ENCODE measurements around the gene GABRG3.

The GABRG3 gene

GRCh38 chr15:27065785-27066184 is 94.8 kb downstream of the GABRG3 start:
- no peaks in the 10 kb centered on the region for H3K4me1 Mint-ChIP-seq
- H3K36me3 Mint-ChIP-seq, result no peaks in the 10 kb centered on the region
- no peak overlapping the region for H3K4me3 Mint-ChIP-seq
- H3K27me3 Mint-ChIP-seq, result no peaks in the 10 kb centered on the region
- H3K9me3 Mint-ChIP-seq, result peaks cover 12% of the 10 kb centered on the region
- H3K27ac Mint-ChIP-seq, result no peak overlapping the region
- no peak for ATAC-seq

DNA sequence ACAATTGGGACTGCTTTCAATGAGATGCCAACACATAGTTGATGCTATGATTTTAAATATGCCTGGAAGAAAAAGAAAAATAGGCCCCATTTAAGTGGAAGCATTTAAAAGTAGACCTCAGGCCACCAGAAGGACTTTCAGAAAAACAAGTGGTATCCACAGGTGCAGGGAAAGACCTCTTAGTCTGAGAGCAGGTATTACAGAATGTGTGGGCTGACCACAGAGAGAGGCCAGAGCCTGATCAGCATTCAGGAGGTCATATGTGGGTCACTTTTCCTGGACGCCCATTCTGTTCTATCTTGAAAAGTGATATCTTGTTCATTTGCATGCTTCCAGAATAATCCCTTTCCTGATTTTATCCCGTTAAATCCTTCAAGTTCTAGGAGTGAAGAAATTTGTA is 95.5 kb downstream of the GABRG3 start:
- no peak overlapping the region for H3K4me3 Mint-ChIP-seq
- H3K36me3 Mint-ChIP-seq, result no peaks in the 10 kb centered on the region
- no peak for ATAC-seq
- no peak overlapping the region for H3K27ac Mint-ChIP-seq
- H3K4me1 Mint-ChIP-seq, result no peaks in the 10 kb centered on the region
- no peaks in the 10 kb centered on the region for H3K27me3 Mint-ChIP-seq
- peaks cover 12% of the 10 kb centered on the region for H3K9me3 Mint-ChIP-seq

GRCh38 chr15:27067175-27067574 is 96.2 kb downstream of the GABRG3 start:
- Mint-ChIP-seq H3K4me1 (no peaks in the 10 kb centered on the region), H3K36me3 (no peaks in the 10 kb centered on the region), H3K27ac (no peak overlapping the region), H3K27me3 (no peaks in the 10 kb centered on the region), H3K4me3 (no peak overlapping the region), H3K9me3 (peaks cover 13% of the 10 kb centered on the region)
- ATAC-seq, result no peak

- Mint-ChIP-seq H3K4me1 (no peaks in the 10 kb centered on the region), H3K36me3 (no peaks in the 10 kb centered on the region), H3K27me3 (no peaks in the 10 kb centered on the region), H3K4me3 (no peak overlapping the region), H3K9me3 (peaks cover 20% of the 10 kb centered on the region), H3K27ac (no peak overlapping the region)
- ATAC-seq, result no peak
These were observed 99.9 kb downstream of the GABRG3 start for GRCh38 chr15:27070841-27071240.

DNA sequence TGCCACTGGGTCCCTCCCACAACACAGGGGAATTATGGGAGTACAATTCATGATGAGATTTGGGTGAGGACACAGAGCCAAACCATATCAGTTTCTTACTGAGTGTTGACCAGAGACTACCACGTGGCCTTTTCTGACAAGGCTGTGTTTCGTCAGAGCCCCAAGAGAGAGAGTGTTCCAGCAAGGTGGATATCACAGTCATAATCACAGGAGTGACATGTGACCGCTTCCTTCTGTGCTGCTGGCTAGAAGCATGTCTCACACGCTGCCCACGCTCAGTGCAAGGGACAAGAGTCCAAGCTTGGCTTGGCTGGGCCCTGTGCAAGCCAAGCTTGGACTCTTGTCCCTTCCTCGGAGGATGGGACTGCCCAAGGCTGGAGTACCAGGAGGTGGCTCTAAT is 103.2 kb downstream of the GABRG3 start:
- no peak for ATAC-seq
- no peak overlapping the region for H3K27ac Mint-ChIP-seq
- H3K27me3 Mint-ChIP-seq, result no peaks in the 10 kb centered on the region
- peaks cover 8% of the 10 kb centered on the region for H3K9me3 Mint-ChIP-seq
- H3K4me3 Mint-ChIP-seq, result no peak overlapping the region
- no peaks in the 10 kb centered on the region for H3K4me1 Mint-ChIP-seq
- no peaks in the 10 kb centered on the region for H3K36me3 Mint-ChIP-seq

DNA sequence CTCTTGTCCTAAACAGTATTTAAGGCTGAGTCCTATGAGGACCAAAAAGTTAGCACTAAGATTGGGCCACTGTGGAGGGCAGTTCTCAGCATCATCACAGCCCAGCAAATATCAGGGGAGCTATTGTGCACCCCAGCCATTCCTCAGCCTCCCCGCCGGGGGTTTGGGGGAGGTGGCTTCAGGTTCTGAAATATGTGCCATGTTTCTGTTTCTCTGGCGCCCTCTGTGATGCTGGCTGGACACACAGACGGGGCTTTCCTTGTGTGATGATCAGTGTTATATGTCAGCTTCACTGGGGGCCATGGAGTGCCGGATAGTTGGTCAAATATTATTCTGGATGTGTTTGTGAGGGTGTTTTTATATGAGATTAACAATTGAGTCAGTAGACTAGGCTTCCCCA is 106.8 kb downstream of the GABRG3 start:
- no peak for ATAC-seq

DNA sequence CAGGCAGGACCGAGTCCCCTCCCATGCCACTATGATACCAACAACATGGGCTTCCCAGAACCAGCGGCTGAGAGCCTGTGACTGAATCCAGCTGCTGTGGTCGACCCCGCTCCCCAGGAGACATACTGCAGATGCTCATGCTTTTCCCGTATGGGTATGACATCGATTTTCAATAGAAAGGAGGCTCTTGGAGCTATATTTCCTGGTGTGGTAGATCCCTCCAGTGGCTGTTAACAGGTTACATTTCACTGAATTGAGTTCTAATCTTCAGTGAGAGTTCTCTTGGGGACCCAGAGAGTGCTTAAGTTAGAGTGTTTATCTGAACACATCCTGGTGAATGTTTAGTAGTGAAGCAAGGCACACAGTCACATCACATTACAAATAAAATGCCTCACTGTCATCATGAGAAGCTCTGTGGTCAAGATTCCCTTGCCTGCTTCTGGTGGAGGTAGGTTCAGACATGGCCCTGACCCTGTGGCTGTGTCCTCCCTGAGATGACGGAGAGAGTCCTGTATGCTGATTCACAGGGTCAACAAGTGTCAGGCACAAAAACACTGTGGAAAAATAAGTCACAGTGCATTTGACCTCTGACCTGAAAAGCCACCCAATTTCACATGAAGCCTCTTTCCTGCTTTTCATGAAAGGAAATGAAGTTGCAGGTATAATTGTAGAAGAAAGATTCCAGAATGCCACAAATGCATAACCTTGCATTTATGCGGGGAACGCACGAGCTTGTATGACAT is 110.9 kb downstream of the GABRG3 start:
- ATAC-seq, result no peak
- Mint-ChIP-seq H3K27ac (no peak overlapping the region), H3K27me3 (no peaks in the 10 kb centered on the region), H3K9me3 (no peaks in the 10 kb centered on the region), H3K4me3 (no peak overlapping the region), H3K4me1 (no peaks in the 10 kb centered on the region), H3K36me3 (no peaks in the 10 kb centered on the region)

More for the DNA sequence above, 106.8 kb downstream of the GABRG3 start:
- Mint-ChIP-seq H3K27ac (no peak overlapping the region), H3K9me3 (peaks cover 5% of the 10 kb centered on the region), H3K36me3 (no peaks in the 10 kb centered on the region), H3K4me3 (no peak overlapping the region), H3K27me3 (no peaks in the 10 kb centered on the region), H3K4me1 (no peaks in the 10 kb centered on the region)

DNA sequence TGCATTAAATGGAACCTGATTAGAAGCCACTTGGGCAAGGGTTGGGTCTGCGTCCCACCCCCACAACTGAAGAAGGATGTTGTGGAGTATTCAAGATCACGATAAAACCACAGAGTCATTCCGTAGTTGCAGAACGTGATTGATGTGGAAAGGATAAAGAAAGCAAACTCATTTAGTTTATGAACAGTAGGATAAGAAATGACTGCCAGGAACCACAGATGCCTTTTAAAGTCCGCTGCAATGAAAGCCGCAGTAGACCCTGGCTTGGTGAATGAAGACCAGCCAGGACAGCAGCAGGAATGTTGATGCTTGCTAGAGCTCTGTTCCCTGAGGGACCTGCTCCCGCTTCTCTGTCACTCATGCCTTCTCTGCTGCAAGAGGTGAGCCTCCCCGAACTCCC is 111.5 kb downstream of the GABRG3 start:
- Mint-ChIP-seq H3K36me3 (no peaks in the 10 kb centered on the region), H3K4me1 (no peaks in the 10 kb centered on the region), H3K9me3 (no peaks in the 10 kb centered on the region), H3K27ac (no peak overlapping the region), H3K4me3 (no peak overlapping the region), H3K27me3 (no peaks in the 10 kb centered on the region)
- ATAC-seq, result no peak

- no peak for ATAC-seq
- H3K4me3 Mint-ChIP-seq, result no peak overlapping the region
- H3K27ac Mint-ChIP-seq, result no peak overlapping the region
- no peaks in the 10 kb centered on the region for H3K9me3 Mint-ChIP-seq
- H3K36me3 Mint-ChIP-seq, result no peaks in the 10 kb centered on the region
- no peaks in the 10 kb centered on the region for H3K27me3 Mint-ChIP-seq
- H3K4me1 Mint-ChIP-seq, result no peaks in the 10 kb centered on the region
These were observed 113.9 kb downstream of the GABRG3 start for GRCh38 chr15:27084844-27085243.

- no peak for ATAC-seq
- Mint-ChIP-seq H3K9me3 (no peaks in the 10 kb centered on the region), H3K27me3 (no peaks in the 10 kb centered on the region), H3K4me1 (no peaks in the 10 kb centered on the region), H3K27ac (no peak overlapping the region), H3K4me3 (no peak overlapping the region), H3K36me3 (no peaks in the 10 kb centered on the region)
These were observed 115.2 kb downstream of the GABRG3 start for GRCh38 chr15:27086149-27086548.

GRCh38 chr15:27086805-27087204 is 115.8 kb downstream of the GABRG3 start:
- Mint-ChIP-seq H3K4me3 (no peak overlapping the region), H3K9me3 (no peaks in the 10 kb centered on the region), H3K27ac (no peak overlapping the region), H3K27me3 (no peaks in the 10 kb centered on the region), H3K36me3 (no peaks in the 10 kb centered on the region), H3K4me1 (no peaks in the 10 kb centered on the region)
- no peak for ATAC-seq

DNA sequence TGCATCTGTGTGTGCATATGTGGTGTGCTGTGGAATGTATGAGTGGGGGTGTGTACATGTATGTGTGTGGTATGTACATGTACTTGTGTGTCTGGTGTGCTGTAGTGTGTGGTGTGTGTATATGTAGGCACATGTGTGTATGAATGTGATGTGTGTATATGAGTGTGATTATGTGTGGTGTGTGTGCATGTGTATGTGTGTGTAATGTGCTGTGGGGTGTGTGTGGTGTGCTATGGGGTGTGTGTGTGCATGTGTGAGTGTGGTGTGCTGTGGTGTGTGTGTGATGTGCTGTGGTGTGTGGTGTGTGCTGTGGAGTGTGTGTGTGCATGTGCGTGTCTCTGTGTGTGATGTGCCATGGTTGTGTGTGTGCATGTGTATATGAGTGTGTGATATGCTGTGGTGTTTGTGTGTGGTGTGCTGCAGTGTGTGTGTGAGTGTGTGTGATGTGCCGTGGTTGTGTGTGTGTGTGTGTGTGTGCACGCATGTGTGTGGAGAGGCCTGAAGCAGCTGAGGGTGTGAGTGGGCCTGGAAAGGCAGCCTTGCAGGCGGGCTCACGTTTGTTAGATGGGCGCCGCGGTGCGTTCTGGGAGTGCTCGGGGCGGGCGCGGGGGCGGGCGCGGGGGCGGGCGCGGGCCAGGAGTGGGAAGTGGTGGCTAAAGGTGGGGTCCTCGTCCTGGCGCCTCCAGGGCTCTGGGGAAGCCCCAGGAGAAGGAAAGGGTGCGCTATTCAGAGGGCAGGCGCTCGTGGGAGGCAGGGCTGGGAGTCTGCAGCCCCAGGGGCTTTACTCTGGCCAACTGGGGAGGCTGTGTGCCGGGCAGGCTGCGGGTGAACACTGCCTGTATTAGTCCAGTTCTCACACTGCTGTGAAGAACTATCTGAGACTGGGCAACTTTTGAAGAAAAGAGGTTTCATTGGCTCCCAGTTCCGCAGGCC is 116.9 kb downstream of the GABRG3 start:
- no peaks in the 10 kb centered on the region for H3K4me1 Mint-ChIP-seq
- H3K36me3 Mint-ChIP-seq, result no peaks in the 10 kb centered on the region
- H3K27ac Mint-ChIP-seq, result no peak overlapping the region
- H3K27me3 Mint-ChIP-seq, result no peaks in the 10 kb centered on the region
- H3K4me3 Mint-ChIP-seq, result no peak overlapping the region
- H3K9me3 Mint-ChIP-seq, result no peaks in the 10 kb centered on the region
- ATAC-seq, result no peak

GRCh38 chr15:27088584-27089232 is 117.7 kb downstream of the GABRG3 start:
- no peak for ATAC-seq
- no peaks in the 10 kb centered on the region for H3K9me3 Mint-ChIP-seq
- no peak overlapping the region for H3K4me3 Mint-ChIP-seq
- no peaks in the 10 kb centered on the region for H3K36me3 Mint-ChIP-seq
- H3K27ac Mint-ChIP-seq, result no peak overlapping the region
- H3K4me1 Mint-ChIP-seq, result no peaks in the 10 kb centered on the region
- no peaks in the 10 kb centered on the region for H3K27me3 Mint-ChIP-seq

DNA sequence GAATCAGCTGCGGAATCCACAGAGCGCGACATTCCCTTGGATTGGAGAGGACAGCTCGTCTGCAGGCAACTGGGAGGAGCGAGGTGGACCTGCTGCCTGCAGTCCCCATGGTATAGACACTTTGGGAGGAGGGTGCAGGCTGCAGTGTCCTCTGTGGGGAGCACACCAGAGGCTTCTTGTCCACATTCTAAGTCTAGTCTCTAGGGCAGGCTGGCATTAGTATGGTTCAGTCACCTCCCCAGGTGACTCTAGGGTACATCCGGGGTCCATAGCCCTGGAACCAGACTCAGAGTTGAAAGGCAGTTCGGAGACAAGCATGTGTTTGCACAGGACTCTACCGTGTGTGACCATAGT is 118.2 kb downstream of the GABRG3 start:
- Mint-ChIP-seq H3K36me3 (no peaks in the 10 kb centered on the region), H3K4me1 (no peaks in the 10 kb centered on the region), H3K4me3 (no peak overlapping the region), H3K27ac (no peak overlapping the region), H3K9me3 (no peaks in the 10 kb centered on the region), H3K27me3 (no peaks in the 10 kb centered on the region)
- ATAC-seq, result no peak

DNA sequence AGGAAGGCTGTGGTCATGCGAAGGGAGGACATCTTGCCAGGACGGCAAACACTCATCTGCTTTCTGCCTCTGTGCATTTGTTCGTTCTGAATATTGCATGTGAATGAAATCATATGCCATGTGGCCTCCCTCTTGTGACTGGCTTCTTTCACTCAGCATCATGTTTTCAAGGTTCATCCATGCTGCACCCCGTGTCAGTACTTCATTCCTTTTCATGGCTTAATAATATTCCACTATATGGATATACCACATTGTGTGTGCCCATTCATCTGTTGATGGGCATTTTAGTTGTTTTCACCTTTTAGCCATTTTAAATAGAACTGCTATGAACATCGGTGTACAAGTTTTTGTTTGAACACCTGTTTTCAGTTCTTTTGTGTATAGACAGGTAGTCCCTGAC is 118.7 kb downstream of the GABRG3 start:
- Mint-ChIP-seq H3K4me3 (no peak overlapping the region), H3K4me1 (no peaks in the 10 kb centered on the region), H3K27me3 (no peaks in the 10 kb centered on the region), H3K9me3 (no peaks in the 10 kb centered on the region), H3K36me3 (no peaks in the 10 kb centered on the region), H3K27ac (no peak overlapping the region)
- ATAC-seq, result no peak
